Fibroblast of the aortic adventitia (primary cell): ENCODE data around the gene ZKSCAN8. TPM values are rescaled to one million over a fixed set of nuclear protein-coding genes. Genes with fewer than 3 reads are reported as not detected.
"Not testable (repeated sequence)": the region's sequence is repeated elsewhere in the genome, so short reads cannot be mapped to it uniquely, and the experiment has no call there.

Experiments
- DNase-seq: peaks from one replicate; pipeline ENCODE4 v3.0.0-alpha.2; 2010; ENCODE audit warnings: low read depth
- H3K4me3 ChIP-seq: 2 replicates; pipeline ENCODE4 v1.5.1; 2011; ENCODE audit warnings: low read depth, mild to moderate bottlenecking, control low read depth, low read length, moderate library complexity
- total RNA-seq: library from RNA; depleted of rRNA; stranded (reverse); fragments of >200 nt; gene quantifications from 2 replicates; pipeline ENCODE4 v1.2.3, GENCODE V29; 2012; ENCODE audit warnings: low replicate concordance
- TF ChIP-seq, protein P1 (sequence below): IDR thresholded peaks from 2 replicates; pipeline ENCODE4 v1.5.1; 2011; ENCODE audit warnings: mild to moderate bottlenecking, low read length, control low read depth, inconsistent platforms; ENCODE audit not compliant: insufficient read depth

ZKSCAN8 gene
- total RNA-seq, 1 donor, result 21.2 TPM

DNA sequence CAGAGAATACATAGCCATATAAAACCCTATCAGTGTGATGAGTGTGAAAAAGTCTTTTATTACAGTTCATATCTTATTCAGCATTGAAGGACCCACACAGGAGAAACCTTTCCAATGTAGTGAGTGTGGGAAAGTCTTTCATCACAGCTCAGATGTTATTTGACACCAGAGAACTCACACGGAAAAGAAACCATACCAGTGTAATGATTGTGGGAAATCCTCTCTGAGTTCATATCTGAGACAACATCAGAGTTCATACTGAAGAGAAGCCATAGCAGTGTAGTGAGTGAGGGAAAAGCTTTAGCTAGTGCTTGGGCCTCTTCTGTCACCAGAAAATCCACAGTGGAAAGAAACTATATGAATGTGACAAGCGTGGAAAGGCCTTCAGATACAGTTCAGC lies 25.9 kb upstream of the ZKSCAN8 start:
- DNase-seq, result no peak
- H3K4me3 ChIP-seq, result no peak overlapping the region
- TF ChIP-seq, protein P1, sequence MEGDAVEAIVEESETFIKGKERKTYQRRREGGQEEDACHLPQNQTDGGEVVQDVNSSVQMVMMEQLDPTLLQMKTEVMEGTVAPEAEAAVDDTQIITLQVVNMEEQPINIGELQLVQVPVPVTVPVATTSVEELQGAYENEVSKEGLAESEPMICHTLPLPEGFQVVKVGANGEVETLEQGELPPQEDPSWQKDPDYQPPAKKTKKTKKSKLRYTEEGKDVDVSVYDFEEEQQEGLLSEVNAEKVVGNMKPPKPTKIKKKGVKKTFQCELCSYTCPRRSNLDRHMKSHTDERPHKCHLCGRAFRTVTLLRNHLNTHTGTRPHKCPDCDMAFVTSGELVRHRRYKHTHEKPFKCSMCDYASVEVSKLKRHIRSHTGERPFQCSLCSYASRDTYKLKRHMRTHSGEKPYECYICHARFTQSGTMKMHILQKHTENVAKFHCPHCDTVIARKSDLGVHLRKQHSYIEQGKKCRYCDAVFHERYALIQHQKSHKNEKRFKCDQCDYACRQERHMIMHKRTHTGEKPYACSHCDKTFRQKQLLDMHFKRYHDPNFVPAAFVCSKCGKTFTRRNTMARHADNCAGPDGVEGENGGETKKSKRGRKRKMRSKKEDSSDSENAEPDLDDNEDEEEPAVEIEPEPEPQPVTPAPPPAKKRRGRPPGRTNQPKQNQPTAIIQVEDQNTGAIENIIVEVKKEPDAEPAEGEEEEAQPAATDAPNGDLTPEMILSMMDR, result no peak

DNA sequence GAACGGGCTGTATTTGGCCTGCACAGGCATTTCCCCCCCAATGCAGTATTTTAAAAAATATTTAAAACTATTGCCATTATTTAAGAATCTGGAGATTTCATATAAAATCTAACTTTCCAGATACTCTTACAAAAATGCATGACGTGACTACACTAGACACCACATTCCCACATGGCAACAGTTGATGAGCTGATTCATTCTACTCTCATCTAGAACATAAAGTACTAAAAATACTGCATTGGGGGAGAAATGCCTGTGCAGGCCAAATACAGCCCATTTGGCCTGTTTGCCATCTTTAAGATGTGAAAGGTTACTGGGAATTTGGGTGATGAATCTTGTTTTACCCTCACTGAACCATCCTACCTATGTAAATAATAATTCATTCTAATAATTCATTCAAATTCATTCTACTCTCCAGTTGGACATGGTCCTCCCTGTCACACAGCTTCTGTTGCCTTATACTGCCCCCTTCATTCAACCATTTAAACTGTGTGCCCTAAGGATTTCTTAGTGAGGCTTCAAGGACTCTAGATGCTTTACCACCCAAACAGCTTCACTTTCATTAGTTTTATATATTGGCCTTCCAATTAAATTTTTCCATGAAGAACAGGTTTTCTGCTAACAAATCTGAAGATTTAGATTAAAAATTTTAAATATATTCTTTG lies 24.2 kb upstream of the ZKSCAN8 start:
- H3K4me3 ChIP-seq, result no peak overlapping the region
- no peak for DNase-seq
- TF ChIP-seq, protein P1, result no peak

DNA sequence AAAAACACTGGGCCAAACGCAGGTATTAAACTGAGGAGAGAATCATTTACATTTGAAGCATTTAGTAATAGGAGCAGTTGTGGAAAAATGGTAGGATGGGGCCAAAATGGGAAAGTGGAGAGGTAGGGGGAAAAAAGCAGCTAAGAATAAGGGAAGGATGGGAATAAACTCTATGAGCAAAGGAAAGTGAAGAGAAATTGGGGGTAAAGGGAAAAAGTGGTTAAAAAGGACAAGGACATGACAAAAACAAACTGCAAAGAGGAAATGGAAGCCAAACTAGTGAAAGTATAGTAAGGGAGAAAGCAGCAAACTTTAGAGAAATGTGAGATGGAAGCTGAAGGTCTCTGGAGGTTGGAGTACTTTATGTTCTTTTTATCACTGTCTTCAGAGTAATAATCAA lies 23.5 kb upstream of the ZKSCAN8 start:
- TF ChIP-seq, protein P1, result no peak
- no peak overlapping the region for H3K4me3 ChIP-seq
- no peak for DNase-seq

DNA sequence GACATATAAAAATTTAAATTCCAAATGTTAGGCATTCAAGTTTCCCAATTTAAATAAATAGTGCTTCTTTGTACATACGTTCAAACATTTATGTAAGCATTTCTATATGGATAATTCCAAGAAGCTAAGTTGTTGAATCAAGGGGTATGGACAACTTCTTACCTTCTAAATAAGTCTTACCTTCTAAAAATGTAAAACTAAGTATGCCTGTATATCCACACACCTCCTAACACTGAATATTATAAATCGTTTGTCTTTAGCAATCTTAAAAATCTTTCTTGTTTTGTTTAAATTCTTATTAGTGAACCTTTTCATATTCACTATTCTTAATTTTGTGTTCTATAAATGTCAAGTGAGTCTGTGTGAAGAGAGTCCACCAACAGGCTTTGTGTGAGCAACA lies 19.8 kb upstream of the ZKSCAN8 start:
- no peak for DNase-seq
- no peak overlapping the region for H3K4me3 ChIP-seq
- TF ChIP-seq, protein P1, result no peak

DNA sequence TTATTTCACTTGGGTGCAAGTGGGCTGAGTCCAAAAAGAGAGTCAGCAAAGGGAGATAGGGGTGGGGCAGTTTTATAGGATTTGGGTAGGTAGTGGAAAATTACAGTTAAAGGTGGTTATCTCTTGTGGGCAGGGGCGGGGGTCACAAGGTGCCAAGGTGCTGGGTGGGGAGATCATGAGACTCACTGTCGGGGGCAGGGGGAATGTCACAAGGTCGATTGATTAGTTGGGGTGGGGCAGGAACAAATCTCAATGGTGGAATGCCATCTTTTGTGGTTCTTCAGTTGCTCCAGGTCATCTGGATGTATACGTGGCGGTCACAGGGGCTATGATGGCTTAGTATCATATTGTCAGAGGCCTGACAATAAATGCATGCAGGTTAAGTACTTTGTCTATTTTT lies 19.4 kb upstream of the ZKSCAN8 start:
- not testable (repeated sequence) for H3K4me3 ChIP-seq, DNase-seq

DNA sequence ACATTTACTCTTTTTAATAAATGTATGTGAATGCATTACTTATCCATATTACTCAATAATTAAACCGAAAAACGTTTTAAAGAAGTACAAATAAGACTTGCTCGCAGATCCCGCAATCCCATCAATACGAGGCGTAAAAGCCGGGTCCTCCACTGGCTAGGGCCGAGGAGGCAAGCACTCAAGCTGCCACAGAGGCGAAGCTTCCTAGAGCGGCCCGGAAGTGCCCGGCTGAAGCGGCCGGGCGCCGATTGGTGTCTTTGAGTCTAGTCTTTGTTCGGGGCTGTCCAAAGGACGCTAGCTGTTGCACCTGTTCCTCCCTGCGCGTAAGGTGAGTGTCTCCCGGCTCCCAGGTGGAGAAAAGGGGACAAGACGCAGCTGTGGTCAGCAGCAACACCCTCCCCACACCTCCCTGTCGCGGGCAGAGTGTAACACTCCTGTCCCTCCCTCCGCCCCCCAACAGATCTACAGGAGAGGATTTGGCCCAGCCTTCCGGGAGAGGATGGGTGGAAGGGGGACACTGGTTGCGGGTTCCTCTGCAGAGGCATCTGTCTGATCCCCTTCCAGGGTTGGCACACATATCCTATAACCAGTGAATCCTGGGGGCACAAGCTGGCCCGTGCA lies 17.2 kb upstream of the ZKSCAN8 start, which contains the start of gene ZSCAN16:
ZSCAN16 (plus strand) TSS at position 260 of the 621 bp plus-strand sequence. CDS start 835 bp downstream, outside the sequence.
- H3K4me3 ChIP-seq, result peak within 1 kb of the TSS; percentile 96
- DNase-seq, result peak; percentile 85
- TF ChIP-seq, protein P1, result no peak

DNA sequence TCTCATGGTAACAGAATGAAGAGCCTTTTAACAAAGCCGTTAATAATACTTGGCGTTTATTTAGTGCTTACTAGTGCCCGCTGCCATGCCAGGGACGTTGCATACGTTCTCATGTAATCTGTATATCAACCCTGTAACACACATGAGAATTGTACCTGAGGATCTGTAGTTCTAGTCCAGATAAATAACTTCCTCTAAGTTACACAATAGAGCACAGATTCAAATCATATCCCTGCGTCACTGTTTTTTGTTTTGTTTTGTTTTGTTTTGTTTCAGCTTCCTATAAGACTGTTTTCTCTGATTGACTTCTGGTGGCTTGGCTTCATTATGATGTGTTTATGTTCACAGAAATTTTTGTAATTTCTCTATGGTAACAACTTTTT lies 16.7 kb upstream of the ZKSCAN8 start:
- TF ChIP-seq, protein P1, result no peak
- H3K4me3 ChIP-seq, result peak overlapping the region; percentile 96
- no peak for DNase-seq
